Measurements from ENCODE around the gene STPG1.

Gene STPG1

GRCh38 chr1:24383381-24383940 is 30.1 kb downstream of the STPG1 start:
- no peak for ATAC-seq (ENCODE audit: low read depth)
- Mint-ChIP-seq H3K4me3 (no peak overlapping the region), H3K4me1 (peaks cover 12% of the 10 kb centered on the region), H3K9me3 (no peaks in the 10 kb centered on the region), H3K27me3 (no peaks in the 10 kb centered on the region), H3K36me3 (peaks cover 16% of the 10 kb centered on the region), H3K27ac (no peak overlapping the region)
- DNase-seq (ENCODE audit: low spot score in 2 of 2) = no peak

- no peak overlapping the region for H3K27ac Mint-ChIP-seq
- peaks cover 12% of the 10 kb centered on the region for H3K4me1 Mint-ChIP-seq
- no peak overlapping the region for H3K4me3 Mint-ChIP-seq
- H3K9me3 Mint-ChIP-seq = no peaks in the 10 kb centered on the region
- ATAC-seq (ENCODE audit: low read depth) (no peak), DNase-seq (ENCODE audit: low spot score in 2 of 2) (no peak)
- no peaks in the 10 kb centered on the region for H3K27me3 Mint-ChIP-seq
- H3K36me3 Mint-ChIP-seq = peaks cover 18% of the 10 kb centered on the region
These were observed 31.4 kb downstream of the STPG1 start for GRCh38 chr1:24382165-24382577.

- no peak for DNase-seq (ENCODE audit: low spot score in 2 of 2)
- Mint-ChIP-seq H3K9me3 (no peaks in the 10 kb centered on the region), H3K36me3 (peaks cover 13% of the 10 kb centered on the region), H3K27me3 (no peaks in the 10 kb centered on the region), H3K4me3 (no peak overlapping the region), H3K27ac (no peak overlapping the region), H3K4me1 (peaks cover 12% of the 10 kb centered on the region)
- no peak for ATAC-seq (ENCODE audit: low read depth)
These were observed 32.3 kb downstream of the STPG1 start for GRCh38 chr1:24381256-24381655.

DNA sequence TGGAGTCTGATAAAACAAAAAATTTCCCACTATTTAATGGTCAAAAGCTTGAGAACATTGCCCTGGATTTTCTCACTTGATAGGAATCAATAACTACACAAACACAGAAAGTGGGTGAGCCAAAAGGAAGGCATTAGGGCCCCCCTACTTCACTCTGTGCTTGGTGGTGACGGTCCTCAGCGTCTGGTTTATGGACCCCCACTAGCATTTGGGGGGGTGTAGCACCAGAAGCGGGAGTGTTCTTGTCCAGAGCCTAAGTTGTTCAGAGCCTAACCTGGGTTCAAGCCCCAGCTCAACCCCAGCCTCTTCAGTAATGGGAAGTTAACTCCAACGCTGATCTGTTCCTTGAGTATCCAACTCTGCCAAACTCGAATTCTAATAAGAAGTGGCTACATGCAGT is 33.1 kb downstream of the STPG1 start:
- H3K4me1 Mint-ChIP-seq = peaks cover 12% of the 10 kb centered on the region
- H3K9me3 Mint-ChIP-seq = no peaks in the 10 kb centered on the region
- peaks cover 13% of the 10 kb centered on the region for H3K36me3 Mint-ChIP-seq
- no peak overlapping the region for H3K27ac Mint-ChIP-seq
- no peak overlapping the region for H3K4me3 Mint-ChIP-seq
- DNase-seq (ENCODE audit: low spot score in 2 of 2) (no peak), ATAC-seq (ENCODE audit: low read depth) (no peak)
- no peaks in the 10 kb centered on the region for H3K27me3 Mint-ChIP-seq

- H3K27ac Mint-ChIP-seq = no peak overlapping the region
- H3K4me1 Mint-ChIP-seq = peaks cover 6% of the 10 kb centered on the region
- no peak for DNase-seq (ENCODE audit: low spot score in 2 of 2)
- no peaks in the 10 kb centered on the region for H3K27me3 Mint-ChIP-seq
- no peak for ATAC-seq (ENCODE audit: low read depth)
- H3K9me3 Mint-ChIP-seq = no peaks in the 10 kb centered on the region
- no peak overlapping the region for H3K4me3 Mint-ChIP-seq
- peaks cover 13% of the 10 kb centered on the region for H3K36me3 Mint-ChIP-seq
These were observed 33.8 kb downstream of the STPG1 start for GRCh38 chr1:24379733-24380315.

- no peak for ATAC-seq (ENCODE audit: low read depth)
- no peak overlapping the region for H3K4me3 Mint-ChIP-seq
- no peaks in the 10 kb centered on the region for H3K27me3 Mint-ChIP-seq
- peak overlapping the region; percentile 61 for H3K27ac Mint-ChIP-seq
- peaks cover 16% of the 10 kb centered on the region for H3K4me1 Mint-ChIP-seq
- no peaks in the 10 kb centered on the region for H3K9me3 Mint-ChIP-seq
- DNase-seq (ENCODE audit: low spot score in 2 of 2) = no peak
- H3K36me3 Mint-ChIP-seq = peaks cover 11% of the 10 kb centered on the region
These were observed 38.4 kb downstream of the STPG1 start for GRCh38 chr1:24374891-24375786.

GRCh38 chr1:24373710-24374109 is 39.9 kb downstream of the STPG1 start:
- Mint-ChIP-seq H3K27me3 (no peaks in the 10 kb centered on the region), H3K4me1 (peaks cover 16% of the 10 kb centered on the region), H3K4me3 (no peak overlapping the region), H3K27ac (peak overlapping the region; percentile 88), H3K9me3 (no peaks in the 10 kb centered on the region), H3K36me3 (peaks cover 4% of the 10 kb centered on the region)
- ATAC-seq (ENCODE audit: low read depth) (no peak), DNase-seq (ENCODE audit: low spot score in 2 of 2) (no peak)

- peaks cover 4% of the 10 kb centered on the region for H3K36me3 Mint-ChIP-seq
- no peak overlapping the region for H3K4me3 Mint-ChIP-seq
- DNase-seq (ENCODE audit: low spot score in 2 of 2) (peak; percentile 46 to 49), ATAC-seq (ENCODE audit: low read depth) (peak; percentile 97)
- peaks cover 16% of the 10 kb centered on the region for H3K4me1 Mint-ChIP-seq
- no peaks in the 10 kb centered on the region for H3K9me3 Mint-ChIP-seq
- no peaks in the 10 kb centered on the region for H3K27me3 Mint-ChIP-seq
- H3K27ac Mint-ChIP-seq = peak overlapping the region; percentile 88
These were observed 40.5 kb downstream of the STPG1 start for GRCh38 chr1:24373044-24373443.

DNA sequence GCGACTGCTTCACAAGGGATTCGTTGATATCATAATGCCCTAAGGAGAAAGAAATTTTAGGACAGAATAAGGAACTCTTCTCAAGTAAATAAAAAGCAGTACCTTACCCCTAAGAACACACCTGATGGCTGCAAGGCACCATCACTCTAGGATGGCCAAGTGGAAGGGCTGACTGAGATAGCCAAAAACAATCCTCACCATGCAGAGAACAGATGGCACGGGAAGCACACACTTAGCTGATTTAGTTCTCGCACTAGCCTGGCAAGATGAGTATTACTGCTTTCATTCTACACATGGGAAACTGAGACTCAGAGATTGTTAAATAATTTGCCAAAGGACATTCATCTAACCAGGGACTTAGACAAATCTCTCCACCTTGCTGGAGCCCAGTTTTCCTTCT is 43.8 kb downstream of the STPG1 start:
- no peaks in the 10 kb centered on the region for H3K27me3 Mint-ChIP-seq
- DNase-seq (ENCODE audit: low spot score in 2 of 2) (no peak), ATAC-seq (ENCODE audit: low read depth) (no peak)
- peaks cover 16% of the 10 kb centered on the region for H3K4me1 Mint-ChIP-seq
- no peak overlapping the region for H3K4me3 Mint-ChIP-seq
- no peaks in the 10 kb centered on the region for H3K9me3 Mint-ChIP-seq
- H3K36me3 Mint-ChIP-seq = no peaks in the 10 kb centered on the region
- H3K27ac Mint-ChIP-seq = no peak overlapping the region

- no peaks in the 10 kb centered on the region for H3K36me3 Mint-ChIP-seq
- DNase-seq (ENCODE audit: low spot score in 2 of 2) (no peak), ATAC-seq (ENCODE audit: low read depth) (no peak)
- H3K4me3 Mint-ChIP-seq = no peak overlapping the region
- no peak overlapping the region for H3K27ac Mint-ChIP-seq
- H3K9me3 Mint-ChIP-seq = no peaks in the 10 kb centered on the region
- H3K27me3 Mint-ChIP-seq = no peaks in the 10 kb centered on the region
- peaks cover 14% of the 10 kb centered on the region for H3K4me1 Mint-ChIP-seq
These were observed 44.4 kb downstream of the STPG1 start for GRCh38 chr1:24369199-24369598.

GRCh38 chr1:24366707-24367106 is 46.9 kb downstream of the STPG1 start:
- Mint-ChIP-seq H3K9me3 (no peaks in the 10 kb centered on the region), H3K4me3 (no peak overlapping the region), H3K4me1 (no peaks in the 10 kb centered on the region), H3K27me3 (no peaks in the 10 kb centered on the region), H3K27ac (no peak overlapping the region), H3K36me3 (no peaks in the 10 kb centered on the region)
- DNase-seq (ENCODE audit: low spot score in 2 of 2) (no peak), ATAC-seq (ENCODE audit: low read depth) (no peak)

GRCh38 chr1:24364975-24365678 is 48.5 kb downstream of the STPG1 start:
- H3K36me3 Mint-ChIP-seq = peaks cover 6% of the 10 kb centered on the region
- no peak overlapping the region for H3K27ac Mint-ChIP-seq
- no peaks in the 10 kb centered on the region for H3K27me3 Mint-ChIP-seq
- H3K4me3 Mint-ChIP-seq = no peak overlapping the region
- ATAC-seq (ENCODE audit: low read depth) = no peak
- no peaks in the 10 kb centered on the region for H3K4me1 Mint-ChIP-seq
- no peak for DNase-seq (ENCODE audit: low spot score in 2 of 2)
- H3K9me3 Mint-ChIP-seq = no peaks in the 10 kb centered on the region

DNA sequence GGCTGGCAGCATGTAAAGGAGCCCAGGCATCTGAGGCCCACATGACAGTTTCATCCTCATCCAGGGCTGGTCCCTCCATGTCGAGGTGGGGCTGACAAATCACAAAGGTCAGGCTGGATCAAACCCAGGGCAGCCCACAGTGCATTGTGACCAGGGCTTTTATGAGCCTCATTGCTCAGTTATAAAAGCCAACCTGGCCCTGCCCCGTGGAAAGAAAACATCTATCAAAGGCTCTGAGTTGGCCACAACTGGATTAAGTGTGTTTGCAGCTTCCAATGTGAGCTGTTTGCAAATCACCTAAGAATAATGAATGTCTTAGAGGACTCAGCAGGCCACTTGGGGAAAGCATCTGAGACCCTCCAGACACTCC is 49.0 kb downstream of the STPG1 start:
- H3K9me3 Mint-ChIP-seq = no peaks in the 10 kb centered on the region
- no peaks in the 10 kb centered on the region for H3K27me3 Mint-ChIP-seq
- H3K36me3 Mint-ChIP-seq = peaks cover 6% of the 10 kb centered on the region
- no peak overlapping the region for H3K27ac Mint-ChIP-seq
- DNase-seq (ENCODE audit: low spot score in 2 of 2) (no peak), ATAC-seq (ENCODE audit: low read depth) (no peak)
- H3K4me1 Mint-ChIP-seq = no peaks in the 10 kb centered on the region
- H3K4me3 Mint-ChIP-seq = no peak overlapping the region

DNA sequence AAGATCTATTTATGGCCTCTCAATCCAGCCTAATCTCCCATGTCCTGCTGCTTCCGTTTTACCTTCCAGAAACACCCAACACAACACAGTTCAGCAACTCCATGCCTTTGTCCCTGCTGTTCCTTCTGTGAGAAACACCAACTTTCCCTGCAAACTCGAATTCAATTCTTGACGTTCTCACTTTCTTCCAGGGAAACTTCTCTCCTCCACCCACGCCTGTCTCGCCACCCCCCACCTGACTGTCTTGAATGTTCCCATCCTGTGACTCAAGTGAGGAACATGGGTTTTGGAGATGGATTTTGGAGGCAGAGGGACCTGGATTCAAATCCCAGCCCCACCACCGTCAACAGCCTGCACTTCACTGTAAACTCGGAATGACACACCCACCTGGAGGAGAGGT is 49.6 kb downstream of the STPG1 start:
- Mint-ChIP-seq H3K4me3 (no peak overlapping the region), H3K36me3 (peaks cover 8% of the 10 kb centered on the region), H3K27me3 (no peaks in the 10 kb centered on the region), H3K9me3 (no peaks in the 10 kb centered on the region), H3K27ac (no peak overlapping the region), H3K4me1 (no peaks in the 10 kb centered on the region)
- DNase-seq (ENCODE audit: low spot score in 2 of 2) (no peak), ATAC-seq (ENCODE audit: low read depth) (no peak)

Data from memory B cell (primary cell).